Kidney (tissue), 11 donors: ENCODE results near the gene GOLGA8B. TPM values are rescaled to one million over a fixed set of nuclear protein-coding genes. Genes with fewer than 3 reads are reported as not detected.
"Not testable (repeated sequence)": the region's sequence is repeated elsewhere in the genome, so short reads cannot be mapped to it uniquely, and the experiment has no call there.

Experiments
- DNase-seq, 5 donors: peaks; one replicate each; pipeline ENCODE4 v3.0.0-alpha.2; 2013 to 2020
- FAIRE-seq: peaks from 2 replicates; lab custom pipeline; 2012; peaks lifted over from hg19 to GRCh38; lab: Jason Lieb, UNC
- H3K27ac ChIP-seq, 2 donors: one replicate each; pipeline ENCODE4 v1.7.0; 2013; ENCODE audit warnings: low read depth in 2 of 2, low read length in 2 of 2, inconsistent platforms in 1 of 2
- H3K27me3 ChIP-seq: one replicate; pipeline ENCODE4 v1.7.1; 2013; ENCODE audit warnings: low read length, inconsistent platforms; ENCODE audit not compliant: control insufficient read depth, insufficient read depth
- H3K36me3 ChIP-seq, 3 donors: one replicate each; pipeline versions ENCODE4 v1.7.0 to v1.7.1; 2013; ENCODE audit warnings: low read length in 3 of 3, control low read depth in 1 of 3, inconsistent platforms in 1 of 3; ENCODE audit not compliant: insufficient read depth in 3 of 3, control insufficient read depth in 2 of 3
- H3K4me1 ChIP-seq, 3 donors: one replicate each; pipeline versions ENCODE4 v1.7.0 to v1.7.1; 2013; ENCODE audit warnings: low read length in 3 of 3, inconsistent platforms in 1 of 3, low read depth in 1 of 3; ENCODE audit not compliant: control insufficient read depth in 2 of 3, insufficient read depth in 2 of 3
- H3K4me3 ChIP-seq, 3 donors: one replicate each; pipeline versions ENCODE4 v1.7.0 to v1.8.1; 2013; ENCODE audit warnings: low read length in 3 of 3, control low read depth in 1 of 3, inconsistent platforms in 1 of 3
- H3K9ac ChIP-seq, 3 donors: one replicate each; pipeline versions ENCODE4 v1.7.0 to v1.7.1; 2013; ENCODE audit warnings: low read length in 3 of 3, control low read depth in 1 of 3, inconsistent platforms in 1 of 3
- H3K9me3 ChIP-seq, 3 donors: one replicate each; pipeline versions ENCODE4 v1.7.0 to v1.7.1; 2013; ENCODE audit warnings: low read length in 3 of 3, control low read depth in 1 of 3, inconsistent platforms in 1 of 3; ENCODE audit not compliant: control insufficient read depth in 2 of 3, insufficient read depth in 1 of 3
- intact Hi-C: fragments of 100-400 bp; cut with DNase I; formaldehyde crosslinking; loops from one replicate; pipeline ENCODE4 v1.11.1; 2022
- polyA plus RNA-seq: library from polyadenylated mRNA; stranded (reverse); fragments of 350-450 nt; fragmentation: Illumina TruSeq; extraction: RNeasy Lipid Tissue Mini Kit (QIAGEN cat#74804); gene quantifications from one replicate; pipeline ENCODE4 v1.2.3, GENCODE V29; 2014; ENCODE audit warnings: low read depth, low replicate concordance; ENCODE audit not compliant: insufficient read depth
- total RNA-seq: library from RNA; stranded (reverse); fragmentation: NEBNext Ultra II Directional; extraction: Animal tissue kit (Norgen Biotek cat#: 25700); gene quantifications from one replicate; pipeline ENCODE4 v1.2.1, GENCODE V29; 2021
- donor health status: control.
- donor health status: control.
- donor health status: DM: yes; HTN: yes; CAD: no.
- donor health status: Normal renal cell carcinoma (clear cell type).

GOLGA8B gene
- total and polyA plus RNA-seq, 2 donors from 2014 or later, result 21.4 to 125 TPM

GRCh38 chr15:34543860-34544649 lies 39.4 kb downstream of the GOLGA8B start:
- H3K27ac ChIP-seq, FAIRE-seq, H3K9me3 ChIP-seq, H3K9ac ChIP-seq, H3K4me3 ChIP-seq, H3K36me3 ChIP-seq, intact Hi-C loops, H3K27me3 ChIP-seq, H3K4me1 ChIP-seq, DNase-seq: not testable (repeated sequence)

GRCh38 chr15:34535857-34536256 lies 47.6 kb downstream of the GOLGA8B start:
- H3K4me1 ChIP-seq, H3K9me3 ChIP-seq, FAIRE-seq, DNase-seq, H3K4me3 ChIP-seq, intact Hi-C loops, H3K9ac ChIP-seq, H3K36me3 ChIP-seq, H3K27ac ChIP-seq, H3K27me3 ChIP-seq: not testable (repeated sequence)

Other genes with a start within 250 kb of the GOLGA8B start
- 22.6 TPM for gene SLC12A6, start 245.9 kb downstream of the GOLGA8B start, total RNA-seq
- 6.7 TPM for gene SLC12A6, start 245.9 kb downstream of the GOLGA8B start, polyA plus RNA-seq
- gene NOP10, start 240.5 kb downstream of the GOLGA8B start, total RNA-seq, result 92.9 TPM
- gene NOP10, start 240.5 kb downstream of the GOLGA8B start, polyA plus RNA-seq, result 383 TPM
- not detected for gene NUTM1, start 240.3 kb downstream of the GOLGA8B start, total RNA-seq
- not detected for gene NUTM1, start 240.3 kb downstream of the GOLGA8B start, polyA plus RNA-seq
- 37.5 TPM for gene LPCAT4, start 216.5 kb downstream of the GOLGA8B start, total RNA-seq
- gene LPCAT4, start 216.5 kb downstream of the GOLGA8B start, polyA plus RNA-seq, result 22.5 TPM
- 36.1 TPM for gene GOLGA8A, start 145.8 kb downstream of the GOLGA8B start, total RNA-seq
- 18.8 TPM for gene GOLGA8A, start 145.8 kb downstream of the GOLGA8B start, polyA plus RNA-seq
- not detected for gene GJD2, start 171.3 kb upstream of the GOLGA8B start, total RNA-seq
- 0.26 TPM for gene GJD2, start 171.3 kb upstream of the GOLGA8B start, polyA plus RNA-seq
- 25.0 TPM for gene ACTC1, start 211.9 kb upstream of the GOLGA8B start, total RNA-seq
- 7.4 TPM for gene ACTC1, start 211.9 kb upstream of the GOLGA8B start, polyA plus RNA-seq